Left ventricle myocardium superior (tissue), 1 donor: ENCODE measurements around the gene DHCR7. TPM values are rescaled to one million over a fixed set of nuclear protein-coding genes. Genes with fewer than 3 reads are reported as not detected.

Source experiments
- ATAC-seq: fragments of 200-7000 bp; cut with Tn5 transposase; one replicate; pipeline ENCODE4 v1.9.1; 2020; ENCODE audit warnings: mild to moderate bottlenecking, moderate library complexity
- DNase-seq: peaks from one replicate; pipeline ENCODE4 v3.0.0-alpha.2; 2020
- intact Hi-C: fragments of 100-400 bp; cut with micrococcal nuclease; formaldehyde crosslinking; loops from one replicate; pipeline ENCODE4 v1.11.0; 2022
- total RNA-seq: library from RNA; stranded (reverse); fragmentation: NEBNext Ultra II Directional; extraction: Animal tissue kit (Norgen Biotek cat#: 25700); gene quantifications from one replicate; pipeline ENCODE4 v1.2.1, GENCODE V29; 2021
- donor health status: DM: no; HTN: yes; CAD: no; lungs with severe emphysema.

The DHCR7 gene
- total RNA-seq, 1 donor from 2014 or later, result 41.3 TPM

GRCh38 chr11:71443736-71444445 lies 4.3 kb downstream of the DHCR7 start:
- ATAC-seq (no peak), DNase-seq (no peak)
- intact Hi-C loops, result no loop called here

GRCh38 chr11:71442880-71443279 lies 5.3 kb downstream of the DHCR7 start:
- intact Hi-C loops, result no loop called here

GRCh38 chr11:71442123-71442522 lies 6.1 kb downstream of the DHCR7 start:
- ATAC-seq, result no peak
- DNase-seq, result no peak
- intact Hi-C loops, result no loop called here

More at GRCh38 chr11:71442880-71443279, 5.3 kb downstream of the DHCR7 start:
- ATAC-seq, result no peak
- DNase-seq, result no peak

GRCh38 chr11:71441251-71441650 lies 6.9 kb downstream of the DHCR7 start:
- DNase-seq (no peak), ATAC-seq (no peak)
- intact Hi-C loops, result no loop called here

- intact Hi-C loops, result no loop called here
- no peak for DNase-seq
- no peak for ATAC-seq
Observed at GRCh38 chr11:71440021-71440755, 8.0 kb downstream of the DHCR7 start.

GRCh38 chr11:71438650-71439049 lies 9.5 kb downstream of the DHCR7 start:
- DNase-seq (no peak), ATAC-seq (no peak)
- intact Hi-C loops, result no loop called here

- no peak for ATAC-seq
- no peak for DNase-seq
- intact Hi-C loops, result no loop called here
Observed at GRCh38 chr11:71437879-71438278, 10.3 kb downstream of the DHCR7 start.

- DNase-seq (no peak), ATAC-seq (no peak)
- intact Hi-C loops, result no loop called here
Observed at GRCh38 chr11:71437399-71437798, 10.8 kb downstream of the DHCR7 start.

GRCh38 chr11:71436861-71437260 lies 11.3 kb downstream of the DHCR7 start:
- no peak for ATAC-seq
- intact Hi-C loops, result no loop called here
- DNase-seq, result no peak

- ATAC-seq (no peak), DNase-seq (no peak)
Observed at GRCh38 chr11:71435278-71435951, 12.8 kb downstream of the DHCR7 start.

GRCh38 chr11:71434576-71435130 lies 13.5 kb downstream of the DHCR7 start:
- DNase-seq (no peak), ATAC-seq (no peak)
- intact Hi-C loops, result no loop called here

More at GRCh38 chr11:71435278-71435951, 12.8 kb downstream of the DHCR7 start:
- intact Hi-C loops, result no loop called here

GRCh38 chr11:71433648-71434450 lies 14.3 kb downstream of the DHCR7 start:
- DNase-seq, result peak; percentile 69
- peak; percentile 66 for ATAC-seq
- intact Hi-C loops, result no loop called here

- DNase-seq (no peak), ATAC-seq (peak; percentile 82)
- intact Hi-C loops, result no loop called here
Observed at GRCh38 chr11:71432761-71433647, 15.2 kb downstream of the DHCR7 start.

GRCh38 chr11:71431271-71431670 lies 16.9 kb downstream of the DHCR7 start:
- ATAC-seq, result no peak
- DNase-seq, result no peak
- intact Hi-C loops, result no loop called here

- DNase-seq (no peak), ATAC-seq (no peak)
- intact Hi-C loops, result no loop called here
Observed at GRCh38 chr11:71430166-71430565, 18.0 kb downstream of the DHCR7 start.

- ATAC-seq (no peak), DNase-seq (no peak)
- intact Hi-C loops, result no loop called here
Observed at GRCh38 chr11:71429701-71430100, 18.5 kb downstream of the DHCR7 start.

- peak; percentile 58 for DNase-seq
- intact Hi-C loops, result no loop called here
Observed at GRCh38 chr11:71428861-71429435, 19.2 kb downstream of the DHCR7 start.

GRCh38 chr11:71426413-71426812 lies 21.8 kb downstream of the DHCR7 start:
- ATAC-seq (no peak), DNase-seq (no peak)
- intact Hi-C loops, result no loop called here

More at GRCh38 chr11:71428861-71429435, 19.2 kb downstream of the DHCR7 start:
- peak; percentile 55 for ATAC-seq
